Endothelial cell of umbilical vein (primary cell): ENCODE results near the gene TAF15. TPM values are rescaled to one million over a fixed set of nuclear protein-coding genes. Genes with fewer than 3 reads are reported as not detected.

Source experiments
- BruUV-seq: library from RNA; stranded (reverse); fragments of 400-500 nt; replicated peaks from 2 replicates; lab custom pipeline; 2021; lab: Mats Ljungman, UMichigan
- CTCF ChIA-PET: fragments of 300-600, 350-600 bp; sonication (Branson Sonifier 250); formaldehyde crosslinking; loops from one replicate; lab custom pipeline; 2021; ENCODE audit warnings: antibody characterized with exemption, inconsistent platforms; lab: Charles Lee
- POLR2A ChIA-PET: fragments of 300-600, 350-600 bp; sonication (Branson Sonifier 250); formaldehyde crosslinking; loops from one replicate; lab custom pipeline; 2021; ENCODE audit warnings: antibody characterized with exemption, inconsistent platforms; lab: Charles Lee
- DNase-seq: peaks from one replicate; pipeline ENCODE4 v3.0.0-alpha.2; 2011; ENCODE audit warnings: low read depth, low spot score
- FAIRE-seq: peaks from 2 replicates; lab custom pipeline; 2011; peaks lifted over from hg19 to GRCh38; lab: Jason Lieb, UNC
- H2AFZ ChIP-seq: 2 replicates; pipeline ENCODE4 v1.6.0; 2012; ENCODE audit warnings: low read depth, low read length, control low read depth, inconsistent platforms
- H3K27ac ChIP-seq: 2 replicates; pipeline ENCODE4 v1.5.1; 2011; ENCODE audit warnings: low read depth, mild to moderate bottlenecking, control low read depth, low read length, moderate library complexity; ENCODE audit not compliant: insufficient read depth
- H3K27me3 ChIP-seq, 2 experiments: 2 replicates each; pipeline versions ENCODE4 v1.6.0 to v1.6.1; 2011; ENCODE audit warnings: low read length in 2 of 2, mixed read lengths in 1 of 2; ENCODE audit not compliant: control insufficient read depth in 2 of 2, insufficient read depth in 2 of 2
- H3K36me3 ChIP-seq, 2 experiments: 2 replicates in 1 of 2; 3 replicates in 1 of 2; pipeline ENCODE4 v1.5.1; 2011; ENCODE audit warnings: low read length in 2 of 2, mild to moderate bottlenecking in 1 of 2, moderate library complexity in 1 of 2; ENCODE audit not compliant: control insufficient read depth in 2 of 2, insufficient read depth in 2 of 2; ENCODE audit errors: extremely low read depth in 1 of 2
- H3K4me1 ChIP-seq: 3 replicates; pipeline ENCODE4 v1.5.1; 2011; ENCODE audit warnings: mild to moderate bottlenecking, low read length; ENCODE audit not compliant: control insufficient read depth, insufficient read depth; ENCODE audit errors: extremely low read depth
- H3K4me2 ChIP-seq: 2 replicates; pipeline ENCODE4 v1.6.1; 2011; ENCODE audit warnings: low read length, control low read depth, mixed read lengths; ENCODE audit not compliant: insufficient read depth
- H3K4me3 ChIP-seq, 3 experiments: fragments of 200-600 bp in 1 of 3; sonication (generic), shearing (Covaris generic) in 1 of 3; replicated peaks in 1 of 3; 2 replicates each; pipeline ENCODE4 v1.5.1; 2011 to 2016; ENCODE audit warnings: control low read depth in 3 of 3, low read length in 3 of 3, mild to moderate bottlenecking in 2 of 3, inconsistent platforms in 1 of 3, low read depth in 1 of 3, moderate library complexity in 1 of 3; ENCODE audit not compliant: insufficient read depth in 1 of 3
- H3K79me2 ChIP-seq: 2 replicates; pipeline ENCODE4 v1.6.0; 2012; ENCODE audit warnings: low read length, inconsistent platforms; ENCODE audit not compliant: control insufficient read depth, insufficient read depth
- H3K9ac ChIP-seq: replicated peaks from 2 replicates; pipeline ENCODE3; 2011; ENCODE audit warnings: low read length, control low read depth; ENCODE audit not compliant: insufficient read depth; ENCODE audit errors: extremely low read depth
- H3K9me1 ChIP-seq: replicated peaks from 3 replicates; pipeline ENCODE4 v1.6.0; 2011; ENCODE audit warnings: mild to moderate bottlenecking, low read length; ENCODE audit not compliant: control insufficient read depth, insufficient read depth; ENCODE audit errors: extremely low read depth
- H3K9me3 ChIP-seq: replicated peaks from 2 replicates; pipeline ENCODE4 v1.5.1; 2012; ENCODE audit warnings: low read length, inconsistent platforms; ENCODE audit not compliant: control insufficient read depth, insufficient read depth
- H4K20me1 ChIP-seq: replicated peaks from 2 replicates; pipeline ENCODE3; 2011; ENCODE audit warnings: mild to moderate bottlenecking, low read length; ENCODE audit not compliant: control insufficient read depth, insufficient read depth; ENCODE audit errors: extremely low read depth
- CTCF ChIP-seq, 2 donors: IDR thresholded peaks; 1 replicate in 1 of 2; 2 replicates in 1 of 2; pipeline ENCODE4 v1.5.1; 2011; ENCODE audit warnings: low read length in 2 of 2, mild to moderate bottlenecking in 2 of 2, moderate library complexity in 2 of 2, control low read depth in 1 of 2, inconsistent platforms in 1 of 2, low read depth in 1 of 2; ENCODE audit not compliant: insufficient read depth in 1 of 2; ENCODE audit errors: extremely low read depth in 1 of 2
- FOS ChIP-seq: IDR thresholded peaks from 2 replicates; pipeline ENCODE4 v1.6.1; 2011; ENCODE audit warnings: mild to moderate bottlenecking, low read length, moderate library complexity, borderline replicate concordance; ENCODE audit not compliant: insufficient read depth
- MYC ChIP-seq: IDR thresholded peaks from one replicate; pipeline ENCODE4 v1.6.1; 2011; ENCODE audit warnings: mild to moderate bottlenecking, low read depth, low read length
- POLR2A ChIP-seq: IDR thresholded peaks from 2 replicates; pipeline ENCODE4 v1.6.1; 2012; ENCODE audit warnings: low read depth, mild to moderate bottlenecking, control low read depth, low read length
- POLR2AphosphoS5 ChIP-seq: IDR thresholded peaks from 2 replicates; pipeline ENCODE4 v1.6.1; 2012; ENCODE audit warnings: low read depth, mild to moderate bottlenecking, control low read depth, low read length, moderate library complexity; ENCODE audit not compliant: insufficient read depth
- dilution Hi-C: fragments of 300-500 bp; cut with MboI; formaldehyde crosslinking; loops from one replicate; pipeline ENCODE4 v1.15.0; 2019; ENCODE audit warnings: low sequenced_read_pairs; ENCODE audit not compliant: extremely low pct_ligation_motif_present
- intact Hi-C: fragments of 100-400 bp; cut with micrococcal nuclease; formaldehyde crosslinking; loops from one replicate; pipeline ENCODE4 v1.10.0; 2022
- polyA plus RNA-seq, 4 experiments: library from polyadenylated mRNA; depleted of rRNA in 3 of 4; stranded (reverse) in 3 of 4; unstranded in 1 of 4; fragments of >200 nt; gene quantifications; 2 replicates each; pipeline versions ENCODE4 v1.2.1 to v1.2.3, GENCODE V29; 2011 to 2012; ENCODE audit warnings: missing spikeins in 1 of 4
- total RNA-seq: library from RNA; stranded (reverse); gene quantifications from 2 replicates; pipeline ENCODE4 v1.2.3, GENCODE V29; 2021
- TF ChIP-seq, protein P1 (sequence below): IDR thresholded peaks from 2 replicates; pipeline ENCODE4 v1.6.1; 2011; ENCODE audit not compliant: insufficient read depth, insufficient read length

TAF15 gene
- total and polyA plus RNA-seq, 2 donors (not counting 3 experiments of a cell fraction or from before 2014, with no cell fraction given) = 59.4 to 247 TPM

DNA sequence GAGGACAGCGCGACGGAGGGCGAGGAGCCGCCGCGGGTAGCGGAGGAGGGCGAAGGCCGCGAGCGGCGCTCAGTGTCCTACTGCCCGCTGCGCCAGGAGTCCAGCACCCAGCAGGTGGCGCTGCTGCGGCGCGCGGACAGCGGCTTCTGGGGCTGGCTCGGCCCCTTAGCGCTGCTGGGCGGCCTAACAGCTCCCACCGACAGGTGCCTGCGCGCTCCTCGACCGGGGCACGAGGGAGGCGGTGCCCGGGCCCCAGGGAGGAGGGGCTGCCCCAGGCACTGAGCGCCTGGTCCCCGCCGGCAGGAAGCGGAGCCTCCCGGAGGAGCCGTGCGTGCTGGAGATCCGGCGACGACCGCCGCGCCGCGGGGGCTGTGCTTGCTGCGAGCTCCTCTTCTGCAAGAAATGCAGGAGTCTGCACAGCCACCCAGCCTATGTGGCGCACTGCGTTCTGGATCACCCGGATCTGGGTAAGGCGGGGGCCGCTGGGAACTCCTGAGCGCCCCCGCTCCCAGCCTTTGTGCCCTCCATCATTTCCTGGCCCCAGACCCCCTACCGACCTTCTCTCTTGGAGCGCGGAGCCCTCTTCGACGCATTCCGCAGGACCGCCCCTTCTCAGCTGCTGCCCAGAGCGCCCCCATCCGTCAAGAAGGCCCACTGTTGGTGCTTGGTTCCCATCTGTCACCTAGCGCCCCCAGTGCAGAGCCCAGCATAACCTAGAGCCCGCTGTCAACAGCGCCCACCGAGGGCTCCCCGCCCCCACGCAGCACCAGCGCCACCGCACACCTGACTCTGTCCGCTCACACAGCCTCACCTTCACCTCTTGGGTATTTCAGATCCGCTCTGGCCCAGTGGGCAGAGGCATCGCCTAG, 44.9 kb upstream of the TAF15 start:
- Histone ChIP-seq H3K36me3 (no peaks in the 10 kb centered on the region), H3K4me3 (peak overlapping the region; percentile 19 to 50 (median 36)), H3K9me3 (no peaks in the 10 kb centered on the region), H3K4me2 (peak overlapping the region; percentile 85), H3K4me1 (peaks cover 7% of the 10 kb centered on the region), H3K9ac (no peak overlapping the region), H3K9me1 (no peaks in the 10 kb centered on the region), H3K27ac (no peak overlapping the region), H3K79me2 (no peaks in the 10 kb centered on the region), H3K27me3 (peaks cover 1 to 2% of the 10 kb centered on the region in 2 experiments), H4K20me1 (no peaks in the 10 kb centered on the region), H2AFZ (peak overlapping the region; percentile 92)
- dilution Hi-C loops (no loop called here), intact Hi-C loops (loop anchor here (1.0 kb wide), 3 partner anchors 10 to 45 kb away; partner anchors contain the start of gene TAF15)
- DNase-seq (peak; percentile 90), FAIRE-seq (no peak)
- CTCF ChIA-PET = interaction anchor here (0.6 to 8.5 kb wide), 47 partner anchors 8 to 391 kb away, joined by 3 to 453 read pairs (median 4); partner anchors contain the start of genes GAS2L2, MMP28, RASL10B and SLFN11
- no peak for TF ChIP-seq FOS
- TF ChIP-seq POLR2AphosphoS5 = peak; percentile 62
- TF ChIP-seq, protein P1, sequence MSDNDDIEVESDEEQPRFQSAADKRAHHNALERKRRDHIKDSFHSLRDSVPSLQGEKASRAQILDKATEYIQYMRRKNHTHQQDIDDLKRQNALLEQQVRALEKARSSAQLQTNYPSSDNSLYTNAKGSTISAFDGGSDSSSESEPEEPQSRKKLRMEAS = no peak
- TF ChIP-seq MYC = no peak
- peak; percentile 49 for TF ChIP-seq POLR2A
- TF ChIP-seq CTCF (IDR thresholded peaks at IDR 0.05; ENCODE audit: extremely low read depth in 1 of 2, insufficient read depth in 1 of 2, low read depth in 1 of 2, low read length in 2 of 2) = peak; percentile 98 to 99
- BruUV-seq = no TSS peak
- POLR2A ChIA-PET = interaction anchor here (0.6 to 2.3 kb wide), 2 partner anchors 45 to 48 kb away, joined by 3 to 39 read pairs; partner anchors contain the start of gene TAF15
